Stimulated activated CD4-positive, alpha-beta T cell treated with anti-CD3 and anti-CD28 coated beads, Interleukin-1b, Interleukin-23, amount 100 ng/mL, for 4 hours (primary cell): ENCODE results near the gene USH2A.

Experiments
- DNase-seq, 2 donors: peaks; one replicate each; pipeline ENCODE4 v3.0.0-alpha.2; 2020; ENCODE audit warnings: low read depth in 2 of 2

The USH2A gene, protein sequence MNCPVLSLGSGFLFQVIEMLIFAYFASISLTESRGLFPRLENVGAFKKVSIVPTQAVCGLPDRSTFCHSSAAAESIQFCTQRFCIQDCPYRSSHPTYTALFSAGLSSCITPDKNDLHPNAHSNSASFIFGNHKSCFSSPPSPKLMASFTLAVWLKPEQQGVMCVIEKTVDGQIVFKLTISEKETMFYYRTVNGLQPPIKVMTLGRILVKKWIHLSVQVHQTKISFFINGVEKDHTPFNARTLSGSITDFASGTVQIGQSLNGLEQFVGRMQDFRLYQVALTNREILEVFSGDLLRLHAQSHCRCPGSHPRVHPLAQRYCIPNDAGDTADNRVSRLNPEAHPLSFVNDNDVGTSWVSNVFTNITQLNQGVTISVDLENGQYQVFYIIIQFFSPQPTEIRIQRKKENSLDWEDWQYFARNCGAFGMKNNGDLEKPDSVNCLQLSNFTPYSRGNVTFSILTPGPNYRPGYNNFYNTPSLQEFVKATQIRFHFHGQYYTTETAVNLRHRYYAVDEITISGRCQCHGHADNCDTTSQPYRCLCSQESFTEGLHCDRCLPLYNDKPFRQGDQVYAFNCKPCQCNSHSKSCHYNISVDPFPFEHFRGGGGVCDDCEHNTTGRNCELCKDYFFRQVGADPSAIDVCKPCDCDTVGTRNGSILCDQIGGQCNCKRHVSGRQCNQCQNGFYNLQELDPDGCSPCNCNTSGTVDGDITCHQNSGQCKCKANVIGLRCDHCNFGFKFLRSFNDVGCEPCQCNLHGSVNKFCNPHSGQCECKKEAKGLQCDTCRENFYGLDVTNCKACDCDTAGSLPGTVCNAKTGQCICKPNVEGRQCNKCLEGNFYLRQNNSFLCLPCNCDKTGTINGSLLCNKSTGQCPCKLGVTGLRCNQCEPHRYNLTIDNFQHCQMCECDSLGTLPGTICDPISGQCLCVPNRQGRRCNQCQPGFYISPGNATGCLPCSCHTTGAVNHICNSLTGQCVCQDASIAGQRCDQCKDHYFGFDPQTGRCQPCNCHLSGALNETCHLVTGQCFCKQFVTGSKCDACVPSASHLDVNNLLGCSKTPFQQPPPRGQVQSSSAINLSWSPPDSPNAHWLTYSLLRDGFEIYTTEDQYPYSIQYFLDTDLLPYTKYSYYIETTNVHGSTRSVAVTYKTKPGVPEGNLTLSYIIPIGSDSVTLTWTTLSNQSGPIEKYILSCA (N-terminal part only)

DNA sequence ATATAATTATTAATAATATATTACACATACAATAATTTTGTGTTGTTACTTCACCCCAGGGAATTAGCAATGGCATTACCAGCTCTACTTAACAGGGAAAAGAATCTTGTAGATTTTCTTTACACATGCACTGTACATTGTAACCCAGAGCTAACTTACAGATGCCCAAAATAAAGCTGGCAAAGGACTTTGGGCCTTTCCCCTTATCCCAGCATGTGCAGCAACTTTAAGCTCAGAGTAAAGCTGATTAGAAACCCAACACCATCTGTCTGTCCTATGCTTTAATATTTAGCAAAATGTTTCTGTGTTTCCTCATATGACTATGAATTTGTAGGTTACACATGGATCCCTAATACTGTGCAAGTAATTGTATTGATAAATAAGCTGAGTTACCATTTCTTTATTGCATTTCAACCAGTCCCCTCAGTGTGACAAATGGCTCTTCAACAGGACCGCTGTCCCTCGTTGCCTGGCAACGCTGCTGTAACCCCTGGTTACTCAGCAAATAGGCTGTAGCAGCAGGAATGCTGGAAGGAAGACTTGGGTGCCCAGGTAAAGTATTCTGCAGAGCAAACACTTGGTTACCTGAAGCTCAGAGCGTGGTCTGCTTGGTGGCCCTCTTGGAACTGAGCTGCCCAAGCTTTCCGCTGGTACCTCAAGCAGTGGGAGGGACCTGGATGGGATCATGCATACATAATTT is at the start of gene USH2A:
TSS of gene USH2A (minus strand) at position 628 of the 700 bp plus-strand sequence. CDS start 1,112 bp downstream, outside the sequence.
- no peak for DNase-seq

DNA sequence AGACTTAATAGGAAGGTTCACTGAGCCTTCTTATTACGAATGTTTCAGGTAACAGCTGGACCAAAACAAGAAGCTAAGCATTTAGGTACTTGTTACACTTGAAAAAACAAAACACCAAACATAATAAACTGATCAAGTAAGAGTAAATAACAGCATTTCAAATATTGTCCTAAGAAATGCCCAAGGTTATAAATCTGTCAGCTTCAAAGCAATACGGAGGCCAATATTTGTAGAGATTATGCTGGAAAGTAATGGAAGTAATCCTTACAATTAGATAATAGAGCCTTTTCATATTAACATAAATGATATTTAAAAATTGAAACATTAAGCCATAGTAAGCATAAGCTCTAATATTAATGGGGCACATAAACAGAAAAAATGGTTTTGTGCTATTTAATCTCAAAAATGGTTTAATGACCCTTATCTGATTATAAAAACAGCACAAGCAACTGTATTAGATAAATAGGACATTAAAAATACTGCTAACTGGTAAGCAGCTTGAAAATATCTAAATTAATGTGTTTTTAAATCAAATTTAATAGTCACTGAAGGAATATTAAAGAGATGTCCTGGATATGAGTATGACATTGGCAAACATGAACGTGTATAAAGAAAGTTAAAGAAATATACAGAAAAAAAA is 43.0 kb upstream of the USH2A start:
- no peak for DNase-seq

DNA sequence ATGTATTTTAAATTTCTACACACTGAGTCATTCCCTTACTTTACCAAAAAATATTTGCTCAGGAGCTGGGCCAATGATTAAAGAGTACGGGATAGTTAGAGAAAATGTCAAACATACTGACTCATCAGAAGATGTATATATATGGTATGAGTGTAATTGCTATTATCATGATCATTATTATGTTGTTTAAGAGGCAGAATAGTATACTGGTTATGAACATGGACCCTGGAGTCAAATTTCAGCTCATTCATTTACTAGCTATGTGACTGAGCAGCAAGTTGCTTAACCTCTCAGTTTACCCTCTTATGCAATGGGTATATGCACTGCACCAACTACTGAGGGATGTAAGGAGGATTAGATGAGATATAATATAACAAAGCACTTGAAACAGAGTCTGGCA is 41.2 kb upstream of the USH2A start:
- DNase-seq = no peak

DNA sequence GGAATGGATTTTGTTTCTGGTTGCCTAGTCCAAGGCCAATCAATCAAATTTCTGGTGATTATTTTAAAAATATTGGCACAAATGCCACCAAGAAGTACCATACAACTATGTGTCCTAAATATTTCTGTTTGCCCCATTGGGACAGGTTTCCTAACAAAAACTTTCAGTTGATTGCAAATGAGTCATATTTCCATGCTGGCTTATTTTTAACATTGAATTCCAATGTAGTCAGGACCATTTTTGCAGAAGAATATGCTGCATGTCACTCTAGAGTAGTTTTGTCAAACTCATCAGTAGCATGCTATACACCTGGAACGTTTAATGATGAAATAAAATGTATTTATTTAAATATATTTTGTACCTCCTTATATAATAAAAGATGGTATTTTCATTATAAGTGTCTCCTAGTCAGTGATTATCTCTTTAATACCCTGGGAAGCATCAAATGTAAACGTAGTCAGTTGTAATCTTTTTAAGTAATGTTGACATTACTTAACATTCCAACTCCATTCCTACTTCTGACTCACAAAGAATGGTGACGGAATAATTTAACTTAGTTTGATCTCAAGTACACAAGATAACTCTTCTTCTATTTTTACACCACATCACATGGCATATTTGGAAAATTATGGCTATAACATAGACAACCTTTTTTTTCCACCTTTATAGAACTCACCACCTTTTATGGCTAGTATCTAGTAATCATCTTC is 39.0 kb upstream of the USH2A start:
- DNase-seq = no peak

DNA sequence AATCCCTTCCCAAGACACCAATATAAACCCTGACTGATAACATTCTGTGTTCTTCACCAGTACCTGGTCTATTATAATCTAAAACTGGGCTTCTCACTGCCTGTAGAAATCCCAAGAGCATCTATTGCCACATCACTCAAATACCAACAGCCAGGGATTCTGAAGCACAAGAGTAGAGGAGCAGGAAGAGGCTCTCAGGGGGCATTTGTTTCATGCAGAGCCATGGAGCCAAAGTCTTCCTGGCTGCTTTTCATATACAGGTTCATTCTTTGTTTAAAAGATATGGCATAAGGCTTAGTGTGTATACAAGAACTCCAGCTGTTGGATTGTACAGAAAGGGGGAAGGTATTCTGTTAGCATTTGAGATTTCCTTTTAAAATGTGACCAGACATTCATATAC is 38.2 kb upstream of the USH2A start:
- no peak for DNase-seq

DNA sequence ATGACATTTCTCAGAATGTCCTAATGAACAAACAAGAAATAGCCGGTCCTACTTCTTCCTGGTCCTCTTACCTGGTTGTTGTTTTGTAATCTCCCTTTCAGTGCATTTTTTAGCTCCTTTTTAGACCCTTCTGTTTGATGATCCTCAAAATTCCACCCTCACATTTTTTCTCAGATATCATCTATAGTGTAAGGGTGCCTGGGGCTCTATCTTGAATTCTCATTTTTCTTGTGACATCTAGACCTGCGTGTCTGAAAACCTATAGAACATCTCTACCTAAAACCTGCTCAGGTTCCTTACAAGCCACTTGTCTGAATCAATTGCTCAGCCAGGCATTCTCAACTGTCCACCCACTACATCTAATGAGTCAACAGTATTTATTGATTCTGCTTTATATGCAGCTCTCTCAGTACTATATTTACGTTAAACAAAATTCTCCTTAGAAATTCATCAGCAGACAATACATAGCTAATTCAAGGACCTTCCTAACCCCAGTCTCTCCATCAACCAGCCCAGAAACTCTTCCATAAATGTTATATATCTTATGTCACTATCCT is 36.5 kb upstream of the USH2A start:
- DNase-seq = no peak

DNA sequence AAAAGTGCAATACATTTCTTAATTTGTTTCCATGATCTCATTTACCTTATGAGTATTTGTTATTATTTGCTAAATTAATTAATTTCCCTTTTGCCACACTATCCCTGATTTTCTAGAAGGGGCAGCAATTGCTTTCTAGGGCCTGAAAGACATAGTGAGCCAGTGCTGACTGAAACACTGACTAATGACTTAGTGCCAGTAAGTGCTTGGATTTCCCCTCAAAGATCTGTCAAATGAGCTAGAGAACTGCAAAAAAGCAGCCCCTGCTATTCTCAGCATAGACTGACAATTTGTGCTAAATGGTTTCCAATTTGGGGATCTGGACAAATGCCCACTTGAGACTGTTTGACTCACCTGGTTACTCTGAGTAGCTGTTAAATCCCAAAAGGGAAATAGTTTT is 35.6 kb upstream of the USH2A start:
- DNase-seq = no peak

DNA sequence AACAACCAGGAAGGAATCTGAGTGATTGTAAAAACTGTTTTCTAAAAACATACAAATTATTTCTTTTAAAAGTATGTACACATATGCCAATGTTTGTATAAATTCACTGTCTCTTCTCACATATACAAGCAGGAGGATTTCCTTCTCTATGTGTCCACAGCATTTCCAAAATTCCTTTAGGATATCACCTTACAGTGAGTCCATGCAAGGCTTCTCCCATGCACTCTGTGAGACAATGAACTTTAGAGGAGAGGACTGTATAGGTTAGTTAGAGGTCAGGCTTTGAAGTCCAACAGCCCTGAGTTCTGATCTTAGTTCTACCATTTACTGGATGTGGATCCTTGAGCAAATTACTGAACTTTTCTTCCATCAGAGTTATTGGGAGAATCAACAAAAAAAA is 34.1 kb upstream of the USH2A start:
- no peak for DNase-seq

DNA sequence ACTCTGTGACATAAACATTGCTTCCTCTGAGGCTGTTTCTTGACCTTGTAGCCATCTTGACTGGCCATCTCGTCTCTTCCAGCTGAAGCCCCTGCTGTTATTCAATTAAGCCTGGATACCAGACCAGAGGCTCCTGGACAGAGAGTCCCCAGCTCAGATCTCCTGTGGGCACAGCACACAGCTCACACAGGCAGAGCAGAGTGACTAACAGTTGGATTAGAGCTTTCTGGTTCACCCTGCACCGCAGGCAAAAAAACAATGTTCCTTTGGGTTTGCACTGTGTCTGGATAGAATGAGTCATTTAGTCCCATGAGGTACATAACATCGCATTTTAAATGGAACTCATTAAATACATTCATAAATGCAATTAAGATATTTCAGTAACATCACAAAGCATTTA is 33.4 kb upstream of the USH2A start:
- DNase-seq = no peak

DNA sequence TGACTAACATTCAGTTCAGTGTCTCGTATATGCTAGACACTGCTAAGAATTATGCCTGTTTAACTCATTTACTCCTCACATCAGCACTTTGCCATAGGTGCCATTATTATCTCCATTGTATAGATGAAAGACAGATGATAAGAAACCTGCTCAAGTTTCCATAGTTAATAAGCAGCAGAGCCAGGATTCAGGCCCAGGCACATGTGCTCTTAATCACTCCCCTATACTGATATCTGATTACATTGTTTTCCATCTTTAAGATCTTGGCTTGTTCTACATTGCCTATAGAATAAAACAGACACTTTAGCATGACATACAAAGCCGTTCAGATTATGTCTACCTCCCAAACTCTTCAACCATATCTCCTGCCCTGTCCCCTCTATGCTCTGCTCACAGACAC is 30.5 kb upstream of the USH2A start:
- no peak for DNase-seq

DNA sequence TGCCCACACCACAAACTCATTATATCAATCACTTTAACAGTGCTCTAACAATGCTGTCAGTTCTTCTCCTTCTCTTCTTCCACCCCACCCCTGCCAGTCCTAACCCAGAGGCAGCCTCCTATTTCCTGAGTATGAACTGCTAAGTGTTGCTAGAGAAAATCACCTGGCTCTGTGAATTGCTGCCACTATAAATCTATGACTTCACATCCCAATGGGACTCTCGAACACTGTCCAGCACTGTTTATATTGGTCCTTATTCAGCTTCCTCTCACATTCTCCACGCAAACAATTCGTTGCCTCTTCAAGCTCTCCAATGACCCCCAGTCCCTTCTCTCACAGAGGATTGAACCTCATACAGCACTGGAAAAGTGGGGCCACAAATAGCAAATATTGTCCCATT is 27.0 kb upstream of the USH2A start:
- DNase-seq = no peak

DNA sequence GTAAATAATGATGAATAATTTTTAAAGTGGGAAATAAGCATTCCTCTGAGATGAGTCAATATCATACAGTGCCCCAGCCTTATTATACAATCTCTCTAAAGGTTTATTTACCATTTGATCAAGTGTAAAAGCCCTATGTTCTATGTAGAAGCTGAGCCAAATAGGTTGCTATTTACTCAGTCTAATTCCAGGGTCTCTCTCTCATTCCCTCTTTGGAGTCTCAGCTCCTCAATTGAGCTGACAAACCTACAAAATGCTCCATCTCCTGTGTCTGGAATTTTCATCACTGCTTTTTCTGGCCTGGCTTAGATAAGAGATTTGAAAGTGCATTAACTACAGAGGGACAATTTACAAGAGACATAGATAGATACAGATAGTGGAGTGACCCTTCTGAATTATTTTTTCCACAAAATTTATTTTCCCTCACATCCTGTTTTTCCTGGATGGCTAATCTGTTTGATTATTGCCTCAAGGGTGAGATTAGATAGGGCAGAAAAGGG is 24.8 kb upstream of the USH2A start:
- DNase-seq = no peak

DNA sequence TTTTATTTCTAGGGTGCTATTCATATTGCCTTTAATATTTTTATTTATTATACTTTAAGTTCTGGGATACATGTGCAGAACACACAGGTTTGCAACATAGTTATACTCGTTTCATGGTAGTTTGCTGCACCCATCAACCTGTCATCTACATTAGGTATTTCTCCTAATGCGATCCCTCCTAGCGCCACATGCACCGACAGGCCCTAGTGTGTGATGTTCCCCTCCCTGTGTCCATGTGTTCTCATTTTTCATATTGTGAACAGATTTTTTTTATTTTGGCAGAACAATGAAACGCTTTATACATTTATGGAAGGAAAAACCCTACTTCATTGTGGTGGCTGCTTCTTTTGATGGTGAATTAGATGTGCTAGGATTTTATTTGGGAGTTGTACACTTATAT is 14.4 kb upstream of the USH2A start:
- no peak for DNase-seq

DNA sequence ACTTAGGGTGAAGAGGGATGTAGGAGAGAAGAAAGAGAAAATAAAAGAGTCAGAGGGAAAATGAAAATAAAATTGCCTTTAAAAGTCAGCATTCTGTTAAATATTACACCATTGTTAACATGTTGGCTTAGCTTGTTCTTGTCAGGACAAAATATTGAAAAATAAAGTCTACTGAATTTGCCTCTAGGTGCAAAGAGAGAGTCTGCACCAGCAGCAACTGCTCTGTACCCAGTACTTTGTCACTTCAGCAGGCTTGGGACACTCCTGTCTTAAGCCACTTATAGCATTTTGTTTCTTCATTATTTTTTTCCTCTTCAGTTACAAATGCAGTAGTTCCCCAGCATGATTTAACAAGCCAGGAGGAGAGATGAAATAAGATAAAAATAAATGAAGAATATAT is 11.0 kb upstream of the USH2A start:
- DNase-seq = no peak

DNA sequence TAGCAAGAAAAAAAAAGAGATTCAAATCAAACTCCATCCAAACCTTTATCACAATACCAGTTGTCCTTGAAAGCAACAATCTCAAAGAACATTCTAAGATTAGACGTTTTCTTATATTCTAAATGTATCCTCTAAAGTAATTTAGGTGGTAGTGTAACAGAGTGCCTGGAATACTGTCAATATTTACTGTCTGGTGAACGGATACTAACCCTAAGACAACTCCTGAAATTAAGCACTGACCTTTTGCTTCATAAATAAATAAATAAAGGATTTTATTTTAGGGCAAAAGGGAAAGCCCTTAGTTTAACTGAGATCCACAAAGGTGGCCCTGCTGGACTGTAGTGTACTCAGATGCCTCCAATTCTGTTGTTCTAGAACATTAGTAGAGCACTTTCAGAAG is 9.9 kb upstream of the USH2A start:
- no peak for DNase-seq

DNA sequence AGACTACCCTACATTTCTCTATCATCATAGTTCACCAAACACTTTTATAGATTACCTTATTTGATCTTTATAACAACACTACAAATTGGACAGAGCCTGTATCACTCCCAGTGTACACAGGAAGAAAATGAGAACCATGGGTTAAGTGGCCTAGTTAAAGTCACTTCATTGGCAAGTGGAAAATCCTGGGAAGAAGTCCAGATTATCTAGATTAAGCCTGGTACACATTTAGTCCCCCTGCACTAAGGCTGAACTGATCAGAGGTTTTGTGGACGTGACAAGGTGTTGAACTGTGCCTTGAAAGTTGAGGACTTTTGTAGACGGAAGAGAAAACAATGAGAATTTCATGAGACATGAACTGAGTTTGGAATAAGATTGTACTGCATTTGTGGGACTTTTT is 7.5 kb upstream of the USH2A start:
- DNase-seq = no peak

DNA sequence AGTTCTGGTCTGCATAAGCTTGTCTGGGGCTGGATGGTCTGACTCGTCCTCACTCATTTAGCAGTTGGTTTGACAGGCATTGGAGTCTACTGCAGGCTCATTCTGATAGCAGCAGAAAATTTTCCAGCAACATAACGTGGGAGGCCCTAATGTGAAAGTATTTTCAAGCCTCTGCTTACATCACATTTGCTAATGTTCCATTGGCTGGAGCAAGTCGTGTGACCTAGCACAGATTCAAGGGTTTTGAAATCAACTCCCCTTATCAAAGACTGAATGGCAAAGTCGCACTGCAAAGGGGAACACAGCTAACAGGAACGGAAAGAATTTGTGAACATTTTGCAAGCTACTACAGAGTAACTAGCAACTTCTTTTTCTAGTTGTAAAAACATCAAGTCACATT is 2.3 kb upstream of the USH2A start:
- DNase-seq = no peak

DNA sequence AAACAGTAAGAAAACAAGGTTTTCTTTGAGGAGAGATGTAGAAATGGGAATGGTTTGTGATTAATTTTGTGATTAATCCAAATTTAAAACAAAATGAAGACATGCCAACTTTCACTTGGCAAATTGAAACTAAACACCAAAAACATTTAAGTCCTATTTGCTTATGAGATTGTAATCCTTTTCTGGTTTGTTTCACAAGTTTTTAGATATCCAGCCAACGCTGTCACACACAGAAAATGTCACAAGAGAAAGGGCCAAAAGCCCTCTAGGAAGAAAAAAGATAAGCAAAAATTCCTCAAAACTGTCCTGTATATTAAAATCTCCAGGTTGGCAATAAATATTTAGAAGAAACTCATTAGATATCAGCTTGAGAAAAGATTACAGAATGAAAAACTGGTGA is 2.5 kb downstream of the USH2A start:
- DNase-seq = no peak

DNA sequence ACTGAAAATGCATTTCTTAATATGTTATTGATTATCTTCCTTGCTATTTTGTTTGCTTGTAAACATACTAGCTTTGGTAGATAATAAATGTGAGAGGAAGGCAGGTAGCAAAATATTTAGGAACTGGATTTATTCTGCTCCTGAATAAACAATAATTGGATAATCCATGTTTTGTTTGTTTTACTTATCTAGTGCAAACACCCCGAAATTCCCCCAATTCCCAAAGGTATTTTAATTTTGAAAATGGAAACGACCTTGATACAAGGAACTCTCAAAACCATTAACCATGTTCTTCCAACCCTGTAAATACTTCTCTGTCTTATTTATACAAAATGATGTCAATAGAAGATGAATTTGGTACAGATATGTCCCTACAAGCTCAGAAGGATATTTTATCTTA is 3.0 kb downstream of the USH2A start:
- DNase-seq = no peak

DNA sequence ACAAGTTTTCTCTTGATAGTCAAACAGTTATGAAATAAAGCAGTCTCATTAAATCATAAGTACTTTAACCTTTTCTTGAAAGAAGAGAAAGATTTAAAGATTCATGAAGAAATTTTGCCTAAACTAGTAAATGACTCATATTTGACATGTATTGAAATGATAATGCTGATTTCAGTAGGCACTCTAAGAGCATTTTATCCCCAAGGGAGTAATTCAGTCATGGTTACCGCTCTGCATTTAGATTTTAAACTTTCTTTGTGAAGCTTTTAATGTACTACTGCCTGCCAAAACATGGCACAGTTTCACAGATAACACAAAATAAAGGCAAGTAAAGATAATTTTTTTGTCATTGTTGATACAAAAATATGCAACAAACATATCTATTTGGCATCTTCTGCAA is 6.8 kb downstream of the USH2A start:
- DNase-seq = no peak
